ENCODE data around the gene CDKL1.

The CDKL1 gene

GRCh38 chr14:50396631-50397389 lies at the start of gene CDKL1:
Gene CDKL1 (minus strand): TSS chr14:50396881. CDS start chr14:50395868, 1,013 bp downstream.
- peak; percentile 56 for DNase-seq

GRCh38 chr14:50434528-50434927 lies 37.8 kb upstream of the CDKL1 start:
- no peak for DNase-seq

DNA sequence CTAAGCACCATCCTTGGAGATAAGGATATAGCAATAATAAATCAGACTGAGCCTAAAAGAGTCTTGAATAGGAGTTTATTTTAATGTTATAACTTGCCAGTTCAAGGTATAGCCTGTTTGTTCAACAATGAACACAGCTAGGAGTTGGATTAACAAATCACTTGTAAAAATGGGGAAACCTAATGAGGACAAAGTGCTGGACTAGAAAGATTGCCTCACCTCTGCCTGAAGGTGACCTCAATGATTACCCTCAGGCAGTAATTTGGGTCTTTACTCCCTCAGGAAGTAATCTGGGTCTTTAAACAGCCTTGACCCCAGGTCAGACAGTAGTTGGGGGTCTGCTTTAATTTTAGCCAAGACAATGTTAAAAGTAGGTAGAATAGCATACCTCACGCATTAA lies 35.5 kb upstream of the CDKL1 start:
- DNase-seq, result no peak

DNA sequence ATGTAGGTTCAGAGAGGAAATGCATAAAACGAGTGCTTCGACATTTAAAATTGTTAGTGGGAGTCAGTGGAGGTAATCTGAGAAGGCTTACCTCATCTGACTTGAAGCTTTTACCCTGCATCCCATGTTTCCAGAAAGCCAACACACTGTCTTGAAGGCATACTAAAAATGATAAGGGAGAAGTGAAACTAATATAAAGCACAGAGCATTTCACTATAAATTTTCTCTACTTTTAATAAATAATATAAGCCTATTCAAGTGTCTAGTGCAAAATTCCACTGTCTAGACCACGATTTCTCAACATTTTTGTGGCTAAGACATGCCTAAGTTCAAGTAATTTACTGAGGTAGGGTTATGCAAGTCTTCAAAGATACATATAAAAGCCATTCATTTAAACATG lies 29.1 kb upstream of the CDKL1 start:
- no peak for DNase-seq

DNA sequence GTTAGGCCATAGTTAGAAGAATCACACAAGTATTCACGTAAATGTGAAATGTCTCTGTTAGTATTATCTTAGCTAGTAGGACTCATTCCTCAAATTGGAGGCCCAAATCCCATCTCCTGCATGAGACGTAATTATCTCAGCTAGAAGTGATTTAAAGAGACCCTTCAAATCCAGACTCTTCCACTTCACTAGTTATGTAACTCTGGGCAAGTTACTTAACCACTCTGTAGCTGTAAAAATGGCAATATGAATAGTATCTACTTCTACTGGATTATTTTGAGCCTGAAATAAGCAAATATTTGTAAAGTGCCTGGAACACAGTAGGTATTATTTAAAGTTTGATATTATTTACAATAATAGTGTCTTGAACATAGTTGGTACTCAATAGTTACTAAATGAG lies 28.4 kb upstream of the CDKL1 start:
- DNase-seq, result no peak

DNA sequence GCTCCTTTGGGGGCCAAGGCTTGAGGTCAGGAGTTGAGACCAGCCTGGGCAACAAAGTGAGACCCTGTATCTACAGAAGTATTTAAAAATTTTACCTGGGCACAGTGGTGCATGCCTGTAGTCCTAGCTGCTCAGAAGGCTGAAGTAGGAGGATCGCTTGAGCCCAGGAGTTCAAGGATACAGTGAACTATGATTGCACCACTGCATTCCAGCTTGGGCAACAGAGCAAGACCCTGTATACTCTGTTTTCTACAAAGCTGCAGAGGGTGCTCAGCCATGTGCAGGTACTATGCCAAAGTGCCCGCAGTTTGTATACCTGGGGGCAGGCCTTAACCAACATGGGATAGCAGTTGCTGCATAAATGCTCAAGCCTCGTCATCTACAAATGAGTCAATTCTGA lies 26.8 kb upstream of the CDKL1 start:
- DNase-seq, result no peak

- no peak for DNase-seq
These were observed 24.8 kb upstream of the CDKL1 start for GRCh38 chr14:50421499-50421898.

DNA sequence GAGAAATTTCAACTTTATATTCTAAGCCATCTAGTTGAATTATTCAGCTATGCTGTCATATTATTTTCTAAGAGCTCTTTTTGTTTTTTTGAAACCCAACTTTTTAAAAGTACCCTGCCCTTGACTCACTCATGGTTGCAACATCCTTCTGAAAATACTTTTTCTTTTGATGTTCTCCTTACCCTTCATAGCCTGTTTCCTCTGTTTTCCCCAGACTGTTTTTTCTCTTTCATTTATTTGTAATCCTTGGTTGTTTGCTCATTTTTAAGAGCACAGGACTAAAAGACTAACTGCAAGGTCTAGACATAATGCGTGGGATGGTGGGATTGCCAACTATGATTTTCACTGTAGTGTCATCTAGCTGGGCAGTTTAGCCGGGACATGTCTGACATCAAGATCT lies 21.2 kb upstream of the CDKL1 start:
- no peak for DNase-seq

DNA sequence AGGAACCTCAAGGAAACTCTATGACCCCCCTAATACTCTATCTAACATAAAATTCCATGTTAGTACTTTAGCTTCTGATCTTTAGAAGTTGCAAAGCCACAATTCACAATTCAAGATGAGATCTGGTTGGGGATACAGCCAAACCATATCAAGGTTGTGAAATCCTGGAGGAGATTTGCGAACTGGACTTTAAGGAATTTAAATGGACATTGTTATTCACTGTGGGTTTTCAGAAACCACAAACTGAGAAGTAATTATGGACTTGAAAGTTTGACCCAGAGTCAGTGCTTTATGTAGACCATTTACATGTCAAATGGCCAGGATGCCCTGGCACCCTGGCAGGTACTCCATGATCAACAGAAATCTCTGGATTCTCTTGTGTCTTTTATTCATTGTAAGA lies 14.2 kb upstream of the CDKL1 start:
- DNase-seq, result no peak

GRCh38 chr14:50410071-50410470 lies 13.4 kb upstream of the CDKL1 start:
- DNase-seq, result no peak

DNA sequence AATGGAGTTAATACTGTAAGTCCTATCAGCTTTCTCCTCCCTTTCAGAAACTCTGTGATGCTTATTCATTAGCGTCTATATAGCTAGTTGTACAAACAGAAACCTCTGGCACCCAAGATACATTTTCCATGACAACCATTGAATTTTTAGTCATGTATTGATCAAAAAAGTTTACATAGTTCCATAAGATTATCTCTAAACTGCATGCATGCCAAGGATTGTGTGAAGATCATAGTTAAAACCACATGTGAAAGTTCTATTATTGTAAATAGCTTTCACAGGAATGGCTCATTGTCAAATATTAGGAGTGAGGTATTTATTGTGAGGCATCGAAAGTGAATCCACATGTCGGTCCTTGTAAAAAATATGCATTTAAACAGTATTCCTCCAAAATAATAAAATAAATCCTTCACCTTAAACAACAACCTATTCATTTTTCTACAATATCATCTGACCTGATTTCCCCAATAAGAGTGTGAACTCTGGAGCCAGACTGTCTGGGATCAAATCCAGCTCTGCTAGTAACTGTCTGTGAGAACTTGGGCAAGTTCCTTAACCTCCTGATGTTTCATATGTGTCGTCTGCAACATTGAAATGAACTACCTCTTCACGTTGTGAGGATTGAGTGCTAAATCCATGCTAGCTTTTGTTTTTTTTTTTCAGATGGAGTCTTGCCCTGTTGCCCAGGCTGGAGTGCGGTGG lies 10.6 kb upstream of the CDKL1 start:
- no peak for DNase-seq

DNA sequence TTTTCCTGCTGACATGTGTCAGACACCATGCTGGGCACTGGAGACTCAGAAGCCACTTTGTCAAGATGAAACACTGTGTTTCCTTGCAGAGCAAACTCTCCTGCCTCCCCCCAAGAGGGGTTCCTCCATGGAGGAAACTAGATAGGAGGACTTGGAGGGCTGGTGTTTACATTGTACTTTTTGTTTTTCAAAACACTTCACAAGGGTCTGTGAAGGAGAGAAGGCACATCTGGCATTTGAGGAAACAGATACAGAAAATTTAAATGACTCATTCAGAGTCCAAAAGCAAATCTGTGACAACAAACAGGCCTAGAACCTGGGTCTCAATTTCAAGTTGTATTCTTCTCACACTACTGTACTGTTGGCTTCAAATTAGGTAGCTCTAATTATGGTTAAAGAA lies 6.7 kb upstream of the CDKL1 start:
- no peak for DNase-seq

- DNase-seq, result no peak
These were observed 6.3 kb upstream of the CDKL1 start for GRCh38 chr14:50402965-50403364.

DNA sequence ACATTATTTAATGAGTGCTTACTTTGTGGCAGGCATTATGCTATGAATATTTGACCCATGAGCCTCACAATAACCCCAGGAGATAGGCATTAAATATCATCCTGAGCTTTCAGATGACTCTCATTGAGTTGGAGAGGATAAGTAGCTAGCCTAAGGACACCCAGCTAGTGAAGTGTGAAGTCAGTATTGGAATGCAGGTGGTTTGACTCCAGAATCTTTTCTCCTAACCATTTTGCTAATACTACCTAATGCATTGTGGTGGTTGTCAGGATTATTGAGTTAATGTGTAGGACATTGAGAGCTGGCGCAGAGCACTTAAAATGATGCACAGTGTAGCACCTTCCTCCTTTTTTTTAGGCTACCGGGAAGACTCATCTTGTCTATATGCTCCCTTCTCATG lies 3.8 kb upstream of the CDKL1 start:
- DNase-seq, result no peak

- no peak for DNase-seq
These were observed 2.8 kb upstream of the CDKL1 start for GRCh38 chr14:50399251-50400032.

DNA sequence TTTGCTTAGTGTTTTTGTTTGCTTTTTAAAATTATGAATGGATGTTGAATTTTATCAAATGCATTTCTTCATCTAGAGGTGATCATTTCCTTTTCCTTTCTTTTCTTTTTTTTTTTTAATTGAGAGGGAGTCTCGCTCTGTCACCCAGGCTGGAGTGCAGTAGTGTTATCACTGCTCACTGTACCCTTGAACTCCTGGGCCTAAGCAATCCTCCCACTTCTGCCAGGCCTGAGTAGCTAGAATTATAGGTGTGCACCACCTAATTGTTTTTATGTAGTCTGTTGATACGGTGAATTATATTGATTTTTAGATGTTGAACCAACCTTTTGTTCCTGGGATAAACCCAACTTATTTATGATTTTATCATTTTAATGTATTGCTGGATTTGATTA lies 1.5 kb upstream of the CDKL1 start:
- DNase-seq, result no peak

- DNase-seq, result no peak
These were observed 908 bp upstream of the CDKL1 start for GRCh38 chr14:50397390-50398188.

DNA sequence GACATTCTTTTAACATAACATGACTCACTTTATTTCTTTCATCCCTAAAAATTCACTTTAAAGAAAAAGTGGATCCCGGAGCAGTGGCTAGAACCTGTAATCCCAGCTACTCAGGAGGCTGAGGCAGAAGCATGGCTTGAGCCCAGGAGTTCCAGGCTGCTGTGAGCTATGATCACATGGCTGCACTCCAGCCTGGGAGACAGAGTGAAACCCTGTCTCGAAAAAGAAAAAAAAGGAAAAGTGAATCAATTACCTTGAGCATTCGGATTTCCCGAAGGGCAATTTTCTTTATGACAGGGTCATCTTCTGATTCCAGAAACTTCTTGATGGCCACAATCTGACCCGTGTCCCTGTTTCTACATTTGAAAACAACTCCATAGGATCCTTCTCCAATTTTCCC lies 1.2 kb downstream of the CDKL1 start:
- no peak for DNase-seq

DNA sequence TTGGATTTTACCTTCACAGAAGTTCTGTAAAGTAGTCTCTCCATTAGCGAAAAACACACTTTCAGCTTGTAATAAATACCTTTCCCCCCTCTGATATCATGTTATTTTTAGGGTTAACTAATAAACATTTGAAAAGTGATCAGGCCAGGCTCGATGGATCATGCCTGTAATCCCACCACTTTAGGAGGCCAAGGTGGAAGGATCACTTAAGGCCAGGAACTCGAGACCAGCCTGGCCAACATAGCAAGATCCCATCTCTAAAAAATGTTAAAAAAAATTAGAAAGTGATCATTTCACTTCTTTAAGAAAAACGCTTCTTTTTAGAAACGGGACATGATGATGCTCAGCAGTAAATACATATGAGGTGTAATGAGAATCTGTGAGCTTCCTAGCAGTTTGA lies 2.0 kb downstream of the CDKL1 start:
- no peak for DNase-seq

GRCh38 chr14:50389668-50390441 lies 6.8 kb downstream of the CDKL1 start:
- no peak for DNase-seq

DNA sequence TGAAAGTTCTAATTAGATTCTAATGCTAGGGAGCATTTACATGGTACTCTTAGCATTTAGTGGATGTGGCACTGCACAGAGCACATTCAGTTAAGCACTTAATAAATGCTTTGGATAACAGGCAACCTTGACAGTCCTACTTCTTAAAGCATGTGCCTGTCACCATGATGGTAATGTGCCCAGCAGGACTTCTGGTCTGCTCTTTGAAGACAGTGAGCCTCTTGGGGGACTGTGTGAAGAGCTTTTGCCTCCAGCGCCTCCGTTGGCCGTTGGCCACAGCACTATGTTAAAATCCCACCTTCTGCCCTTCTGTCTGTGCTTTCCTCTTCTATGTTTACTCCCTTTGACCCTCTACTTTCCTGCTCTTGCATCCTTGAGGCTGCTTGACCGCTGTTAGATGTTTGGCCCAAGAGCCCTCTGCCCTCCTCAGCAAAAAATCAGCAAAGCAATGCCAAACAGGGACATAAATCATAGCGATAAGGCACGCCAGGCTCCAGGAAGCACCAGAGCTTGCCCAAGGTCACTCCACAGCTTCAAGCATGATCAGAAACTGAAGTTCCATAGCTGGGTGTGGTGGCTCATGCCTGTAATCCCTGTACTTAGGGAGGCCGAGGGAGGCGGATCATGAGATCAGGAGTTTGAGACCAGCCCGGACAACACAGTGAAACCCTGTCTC lies 8.3 kb downstream of the CDKL1 start:
- DNase-seq, result no peak

DNA sequence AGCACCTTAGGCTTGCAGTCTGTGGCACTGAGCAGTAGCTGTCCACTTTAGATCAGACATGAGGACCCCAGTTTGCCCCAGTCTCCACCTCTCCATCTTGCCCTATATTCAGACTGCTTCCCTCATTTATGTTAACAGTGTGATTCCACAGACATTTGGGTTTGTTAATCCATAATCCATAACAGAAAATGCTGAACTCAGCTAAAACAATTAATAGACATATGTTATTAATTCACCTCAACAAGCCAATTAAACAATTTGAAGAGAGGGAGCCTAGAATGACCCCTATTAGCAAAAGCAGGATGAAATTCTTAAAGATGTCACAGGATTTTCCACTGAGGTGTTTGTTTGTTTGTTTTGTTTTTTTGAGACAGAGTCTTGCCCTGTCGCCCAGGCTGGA lies 9.1 kb downstream of the CDKL1 start:
- no peak for DNase-seq
